ENCODE data around the gene SUGT1.
"Not testable (repeated sequence)": the region's sequence is repeated elsewhere in the genome, so short reads cannot be mapped to it uniquely, and the experiment has no call there.

Gene SUGT1

DNA sequence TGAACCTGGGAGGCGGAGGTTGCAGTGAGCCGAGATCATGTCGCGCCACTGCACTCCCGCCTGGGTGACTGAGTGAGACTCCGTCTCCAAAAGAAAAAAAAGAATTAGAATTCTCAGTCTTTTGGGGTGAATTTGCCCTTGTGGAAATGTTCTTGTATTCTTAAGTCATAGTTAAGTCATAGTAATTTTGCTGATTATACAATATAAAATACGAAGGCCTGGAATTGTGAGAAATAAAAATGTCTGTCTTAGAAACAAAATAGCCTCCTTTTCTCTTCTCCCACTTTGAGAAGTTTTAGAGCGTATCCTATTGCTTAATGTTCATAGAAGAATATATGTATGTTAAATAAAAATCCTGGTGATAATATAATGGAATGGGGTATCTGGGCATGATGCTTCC, 18.1 kb downstream of the SUGT1 start:
- no peak for DNase-seq

DNA sequence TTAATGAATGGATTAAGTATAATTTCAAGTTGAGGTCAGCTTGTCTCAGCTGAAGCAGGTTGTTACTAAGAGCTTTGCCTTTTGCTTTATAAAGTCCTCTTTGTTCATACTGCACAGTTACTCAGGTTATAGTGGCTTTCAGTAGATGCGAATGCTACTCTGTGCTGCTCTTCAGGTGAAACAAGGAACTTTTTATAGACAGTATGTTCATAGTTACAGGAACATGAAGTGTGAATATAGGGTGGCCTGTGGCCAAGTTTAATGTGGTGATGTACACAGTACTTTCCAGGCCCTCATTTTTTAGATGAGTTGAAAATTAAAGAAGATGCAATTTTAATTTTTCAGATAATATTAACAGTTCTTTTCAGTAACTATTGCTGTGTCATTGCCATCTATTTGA, 20.8 kb downstream of the SUGT1 start:
- no peak for DNase-seq

DNA sequence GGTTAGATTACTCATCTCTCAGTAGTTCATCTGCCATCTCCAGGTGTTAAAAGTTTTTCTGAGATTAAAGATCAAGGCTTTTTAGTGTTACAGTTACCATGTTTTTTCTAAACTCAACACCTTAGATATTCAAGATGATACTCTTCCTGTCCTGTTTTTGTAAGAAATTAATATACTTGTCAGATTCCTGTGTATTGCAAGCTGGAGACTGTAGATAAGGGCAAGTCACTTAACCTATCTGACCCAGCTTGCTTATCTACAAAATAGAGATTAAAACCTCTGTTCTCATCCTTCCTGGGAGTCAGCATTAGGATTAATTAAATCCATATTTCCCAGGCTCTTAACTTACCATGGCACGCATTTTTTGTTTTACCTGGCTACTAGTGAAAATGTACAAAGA, 25.2 kb downstream of the SUGT1 start:
- no peak for DNase-seq

DNA sequence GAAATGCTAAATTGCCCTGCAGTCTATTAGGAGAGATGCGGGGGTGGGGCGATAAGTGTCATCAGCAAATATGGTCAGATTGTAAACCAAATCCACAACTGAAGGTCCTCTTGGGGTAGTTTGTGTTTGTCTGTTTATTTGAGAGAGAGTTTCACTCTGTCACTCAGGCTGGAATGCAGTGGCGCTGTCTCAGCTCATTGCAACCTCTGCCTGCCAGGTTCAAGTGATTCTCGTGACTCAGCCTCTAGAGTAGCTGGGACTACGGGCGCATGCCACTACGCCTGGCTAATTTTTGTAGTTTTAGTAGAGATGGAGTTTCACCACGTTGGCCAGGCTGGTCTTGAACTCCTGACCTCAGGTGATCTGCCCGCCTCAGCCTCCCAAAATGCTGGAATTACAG, 33.2 kb downstream of the SUGT1 start:
- not testable (repeated sequence) for DNase-seq

DNA sequence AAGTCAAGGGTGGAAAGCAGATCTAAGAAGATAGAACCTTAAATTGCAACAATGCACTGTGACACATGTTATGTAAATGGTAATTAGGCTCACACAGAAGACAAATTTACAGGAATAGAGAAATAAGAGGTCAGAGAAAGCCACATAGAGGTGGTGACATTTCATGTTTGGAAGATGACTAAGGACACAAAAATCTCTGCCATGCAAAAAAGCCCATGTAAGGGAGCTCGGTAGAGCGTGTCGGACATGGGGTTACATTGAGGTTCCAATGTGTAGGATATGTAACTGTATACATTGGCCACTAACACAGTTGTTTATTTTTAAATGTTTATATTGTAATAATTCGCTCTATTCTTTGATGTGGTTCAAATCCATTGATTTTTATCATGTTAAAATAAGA, 33.7 kb downstream of the SUGT1 start:
- DNase-seq, result no peak

DNA sequence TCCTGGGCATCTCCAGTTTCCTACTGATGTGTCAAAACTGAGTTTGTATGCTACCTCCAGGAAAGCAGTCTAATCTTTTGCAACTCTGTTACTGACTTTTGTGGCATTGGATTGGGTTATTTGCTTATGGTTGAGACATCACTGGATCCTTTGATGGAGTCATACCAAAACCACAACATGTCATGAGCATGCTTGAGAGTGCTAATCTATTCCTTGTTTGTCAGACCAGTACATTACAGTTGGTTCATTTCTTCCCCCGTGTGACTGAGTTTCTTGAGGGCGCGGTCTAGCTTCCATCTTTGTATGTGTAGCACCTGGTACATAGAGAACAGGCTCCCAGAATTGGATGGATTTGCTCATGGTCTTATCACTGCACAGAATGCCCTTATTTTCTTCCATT, 43.2 kb downstream of the SUGT1 start:
- DNase-seq, result no peak

DNA sequence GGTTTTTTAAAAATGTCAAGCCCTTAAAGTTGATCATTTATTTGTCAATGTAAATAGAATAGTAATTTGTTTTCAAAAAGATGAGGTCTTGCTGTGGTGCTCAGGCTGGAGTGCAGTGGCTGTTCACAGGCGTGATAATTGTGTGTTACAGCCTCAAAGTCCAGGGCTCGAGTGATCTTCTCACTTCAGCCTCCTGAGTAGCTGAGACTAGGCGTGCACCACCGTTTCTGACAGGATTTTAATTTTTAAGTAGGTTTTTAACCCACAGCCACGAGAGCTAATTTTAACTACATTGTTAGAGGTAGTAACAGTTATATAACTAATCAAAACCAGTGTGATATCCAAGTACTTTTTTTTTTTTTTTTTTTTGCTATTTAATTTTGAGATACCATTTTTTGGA, 43.9 kb downstream of the SUGT1 start:
- DNase-seq, result no peak

DNA sequence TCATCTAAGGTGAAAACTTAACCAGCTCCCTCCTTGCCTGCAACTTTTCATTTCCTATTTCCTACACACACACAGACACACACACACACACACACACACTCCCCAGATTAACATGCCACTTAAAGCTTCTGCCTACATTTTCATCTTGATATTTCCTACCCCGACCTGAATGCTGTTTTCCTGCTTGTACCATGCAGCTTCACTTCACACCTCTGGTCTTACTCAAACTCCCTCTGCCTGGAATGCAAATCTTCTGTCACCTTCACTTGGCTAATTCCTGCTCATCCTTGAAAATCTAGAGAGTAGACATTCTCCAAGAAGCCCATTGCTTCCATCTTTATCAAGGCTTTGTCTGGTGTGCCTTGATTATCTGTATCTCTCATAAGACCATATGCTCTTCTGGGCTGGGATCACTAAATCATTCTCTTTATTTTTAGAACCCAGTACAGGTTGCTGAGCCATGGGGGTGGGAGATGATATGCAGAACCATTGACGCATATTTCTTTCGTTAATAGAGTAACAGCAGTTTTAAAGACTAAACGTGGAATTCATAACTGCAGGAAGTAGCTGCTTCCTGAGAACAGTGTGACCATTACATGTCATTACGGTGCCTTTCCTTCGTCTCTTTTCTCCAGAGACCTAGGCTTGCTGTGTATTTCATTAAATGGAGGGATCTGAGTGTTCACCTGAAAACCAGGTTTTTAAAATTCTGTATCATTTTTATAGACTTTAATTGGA, 49.3 kb downstream of the SUGT1 start:
- DNase-seq, result no peak

DNA sequence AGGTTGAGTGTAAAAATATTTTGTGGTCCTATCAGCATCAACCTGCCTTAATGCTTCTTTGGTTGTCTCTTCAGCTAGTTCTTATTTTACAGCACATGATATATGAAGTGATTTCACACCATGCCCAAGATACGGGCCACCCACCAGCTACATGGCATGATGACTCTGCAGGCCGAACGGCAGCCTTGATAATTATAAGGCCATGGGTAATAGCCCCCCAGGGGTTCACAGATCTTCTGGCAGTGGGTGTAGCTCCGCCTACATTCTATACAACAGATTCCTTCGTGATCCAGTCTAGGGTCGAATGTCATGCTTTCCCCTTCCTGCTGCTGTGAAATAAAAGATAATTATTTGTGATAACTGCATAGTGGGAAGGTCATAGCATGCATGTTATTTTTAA, 50.8 kb downstream of the SUGT1 start:
- DNase-seq, result no peak

DNA sequence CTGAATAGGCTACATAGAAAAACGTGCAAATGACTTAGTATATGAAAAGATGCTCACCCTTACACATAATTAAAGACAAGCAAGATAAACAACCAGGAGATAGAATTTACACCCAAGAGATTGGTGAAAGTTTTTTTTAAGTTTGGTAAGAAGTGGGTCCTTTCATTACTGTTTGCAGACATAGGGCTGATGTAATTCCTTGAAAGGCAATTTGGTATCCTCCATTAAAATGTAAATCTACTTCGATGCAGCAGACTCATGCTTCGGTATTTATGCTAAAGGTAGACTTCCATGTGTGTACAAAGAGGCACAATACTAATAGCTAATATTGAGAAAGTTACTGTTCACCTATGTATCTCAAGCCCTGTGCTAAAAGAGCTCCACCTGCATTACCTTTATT, 53.4 kb downstream of the SUGT1 start:
- DNase-seq, result no peak

DNA sequence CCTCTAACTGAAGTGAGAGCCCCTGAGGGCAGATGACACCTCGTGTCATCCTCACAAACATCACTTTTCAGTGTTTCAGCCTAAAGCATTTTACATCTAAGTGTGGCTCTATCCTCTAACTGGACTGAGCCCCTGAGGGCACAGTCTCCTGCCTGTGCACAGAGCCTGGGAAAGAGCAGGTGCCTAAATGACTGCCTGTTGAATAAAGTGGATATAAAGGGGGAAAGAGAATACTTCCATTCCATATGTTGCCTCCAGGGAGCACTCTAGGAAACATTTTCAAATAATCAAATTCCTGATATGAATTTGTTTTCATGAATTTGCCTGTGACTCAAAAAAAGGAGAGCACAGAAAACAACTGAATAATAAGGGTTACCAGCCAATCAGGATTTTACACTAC, 54.7 kb downstream of the SUGT1 start:
- no peak for DNase-seq

DNA sequence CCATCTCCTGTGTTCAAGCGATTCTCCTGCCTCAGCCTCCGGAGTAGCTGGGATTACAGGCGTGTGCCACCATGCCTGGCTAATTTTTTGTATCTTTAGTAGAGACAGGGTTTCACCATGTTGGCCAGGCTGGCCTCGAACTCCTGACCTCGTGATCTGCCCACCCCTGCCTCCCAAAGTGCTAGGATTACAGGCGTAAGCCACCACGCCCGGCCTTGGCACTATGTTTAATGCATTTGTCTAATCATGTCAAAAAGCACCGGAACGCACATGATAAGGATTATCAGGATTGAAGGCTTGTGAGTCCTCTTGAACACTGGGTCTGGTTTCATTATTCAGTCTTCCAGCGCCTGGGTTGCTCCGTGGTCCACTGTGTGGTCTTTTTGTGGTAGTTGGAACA, 55.6 kb downstream of the SUGT1 start:
- not testable (repeated sequence) for DNase-seq

DNA sequence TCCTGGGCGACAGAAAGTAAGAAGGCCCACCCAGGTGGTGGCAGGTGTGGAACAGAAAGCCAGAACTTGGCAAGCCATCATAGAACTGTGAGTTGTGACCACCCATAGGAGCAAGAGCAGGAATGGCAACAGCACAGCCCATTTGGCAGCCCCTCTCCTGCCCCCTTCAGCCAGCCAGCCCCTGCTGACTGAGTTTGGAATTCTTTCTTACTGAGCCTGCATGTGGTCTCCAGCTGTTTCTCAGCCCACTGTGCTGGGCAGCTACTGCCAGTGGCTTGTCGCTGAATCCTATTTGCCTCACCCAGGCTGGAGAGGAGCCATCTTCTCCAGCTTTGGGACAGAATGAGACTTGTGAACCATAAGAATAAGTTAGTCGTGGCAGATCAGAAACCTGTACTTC, 58.6 kb downstream of the SUGT1 start:
- DNase-seq, result no peak

DNA sequence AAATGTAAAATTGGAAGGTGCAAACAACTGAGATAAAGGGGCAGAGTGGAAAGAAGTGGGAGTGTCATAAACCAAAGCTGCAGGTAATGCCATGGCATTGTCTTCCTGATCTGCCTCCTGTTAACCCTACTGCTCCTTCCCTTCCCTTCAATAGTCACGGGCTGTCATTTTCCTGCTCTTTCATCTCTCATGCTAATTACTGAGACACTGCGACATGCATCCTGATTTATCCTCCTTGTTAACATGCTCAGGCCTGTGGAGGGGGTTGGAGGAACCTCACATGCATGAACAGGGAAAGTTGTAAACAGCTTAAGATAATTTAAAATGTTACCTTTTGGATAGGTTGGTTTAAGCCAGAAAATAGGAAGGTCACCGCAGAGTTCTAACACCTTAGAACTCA, 59.7 kb downstream of the SUGT1 start:
- no peak for DNase-seq

DNA sequence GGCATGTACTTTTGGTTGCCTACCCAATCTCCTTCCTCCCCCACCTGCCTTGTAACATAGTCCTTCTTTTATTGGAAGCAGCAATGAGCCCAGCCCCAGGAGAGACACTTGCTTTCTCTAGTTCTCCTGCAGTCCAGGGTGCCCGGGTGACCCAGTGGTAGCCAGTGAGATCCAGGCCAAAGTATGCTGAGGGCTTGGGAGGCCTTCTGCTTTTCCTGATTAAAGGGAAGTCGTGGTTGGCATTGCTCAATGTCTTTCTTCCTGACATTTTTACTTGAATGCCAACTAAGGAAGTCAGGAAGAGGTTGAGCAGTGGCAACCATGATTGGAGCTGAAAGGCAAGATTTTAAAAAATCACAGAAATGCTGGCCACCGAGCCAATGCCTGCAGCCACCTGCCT, 61.3 kb downstream of the SUGT1 start:
- DNase-seq, result no peak

DNA sequence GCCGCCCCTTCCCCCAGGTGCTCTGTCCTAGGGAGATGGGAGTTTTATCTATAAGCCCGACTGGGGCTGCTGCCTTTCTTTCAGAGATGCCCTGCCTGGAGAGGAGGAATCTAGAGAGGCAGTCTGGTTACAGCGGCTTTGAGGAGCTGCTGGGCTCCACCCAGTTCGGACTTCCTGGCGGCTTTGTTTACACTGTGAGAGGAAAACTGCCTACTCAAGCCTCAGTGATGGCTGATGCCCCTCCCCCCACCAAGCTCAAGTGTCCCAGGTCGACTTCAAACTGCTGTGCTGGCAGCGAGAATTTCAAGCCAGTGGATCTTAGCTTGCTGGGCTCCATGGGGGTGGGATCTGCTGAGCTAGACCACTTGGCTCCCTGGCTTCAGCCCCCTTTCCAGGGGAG, 68.3 kb downstream of the SUGT1 start:
- DNase-seq, result not testable (repeated sequence)

DNA sequence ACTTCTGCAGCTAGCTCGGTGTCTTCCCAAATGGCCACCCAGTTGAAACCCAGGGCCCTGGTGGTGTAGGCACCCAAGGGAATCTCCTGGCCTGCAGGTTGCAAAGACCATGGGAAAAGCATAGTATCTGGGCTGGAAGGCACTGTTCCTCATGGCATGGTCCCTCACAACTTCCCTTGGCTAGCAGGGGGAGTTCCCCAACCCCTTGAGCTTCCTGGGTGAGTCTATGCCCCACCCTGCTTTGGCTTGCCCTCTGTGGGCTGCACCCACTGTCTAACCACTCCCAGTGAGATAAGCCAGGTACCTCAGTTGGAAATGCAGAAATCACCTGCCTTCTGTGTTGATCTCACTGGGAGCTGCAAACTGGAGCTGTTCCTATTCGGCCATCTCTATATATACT, 68.7 kb downstream of the SUGT1 start:
- not testable (repeated sequence) for DNase-seq

DNA sequence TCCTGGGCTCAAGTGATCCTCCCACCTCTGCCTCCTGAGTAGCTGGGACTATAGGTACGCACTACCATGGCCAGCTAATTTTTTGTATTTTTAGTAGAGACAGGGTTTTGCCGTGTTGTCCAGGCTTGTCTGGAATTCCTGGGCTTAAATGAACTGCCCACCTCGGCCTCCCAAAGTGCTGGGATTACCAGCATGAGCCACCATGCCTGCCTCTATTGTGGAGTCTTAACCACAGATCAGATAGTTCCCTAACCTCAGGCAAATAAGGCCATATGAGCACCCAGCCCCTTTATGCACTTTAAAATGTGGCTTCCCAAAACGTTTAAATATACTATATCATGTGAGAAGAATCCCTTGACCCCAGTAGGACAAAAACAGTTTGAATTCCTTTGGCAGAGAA, 70.5 kb downstream of the SUGT1 start:
- no peak for DNase-seq

DNA sequence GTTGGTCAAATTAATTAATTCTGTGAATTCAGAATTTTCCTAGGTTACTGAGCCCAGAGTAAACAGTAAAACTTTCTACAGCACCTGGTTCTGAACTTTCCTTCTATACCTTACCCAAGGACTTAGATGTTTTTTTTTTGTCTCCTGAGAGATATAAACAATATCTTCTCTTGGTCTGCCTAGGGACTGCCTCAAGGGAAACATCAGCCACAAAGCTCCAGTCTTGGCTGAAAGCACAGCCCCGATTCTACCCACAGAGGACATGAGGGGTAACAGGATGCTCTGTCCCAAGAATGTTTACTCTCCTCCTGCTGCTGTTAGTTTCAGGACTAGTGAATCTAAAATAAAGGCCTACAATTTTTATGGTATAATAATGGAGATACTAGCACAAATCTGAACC, 72.7 kb downstream of the SUGT1 start:
- no peak for DNase-seq

DNA sequence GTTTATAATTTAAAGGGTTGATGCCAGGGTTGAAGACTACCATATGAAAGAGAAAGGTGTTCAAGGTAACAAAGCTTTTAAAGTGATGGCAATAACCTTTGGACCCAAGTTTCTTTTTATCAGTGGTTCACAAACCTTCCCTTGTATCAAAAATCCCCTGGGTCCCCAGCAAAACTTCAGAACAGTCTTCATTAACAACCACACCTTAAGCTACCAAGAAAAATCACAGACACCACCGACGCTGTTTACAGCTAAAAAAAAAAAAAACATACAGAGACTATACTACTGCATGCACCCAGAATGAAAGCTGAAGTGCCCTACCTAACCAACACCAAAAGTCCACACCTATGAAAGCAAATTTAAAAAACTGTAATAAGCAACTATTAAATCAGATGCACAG, 73.6 kb downstream of the SUGT1 start:
- no peak for DNase-seq

DNA sequence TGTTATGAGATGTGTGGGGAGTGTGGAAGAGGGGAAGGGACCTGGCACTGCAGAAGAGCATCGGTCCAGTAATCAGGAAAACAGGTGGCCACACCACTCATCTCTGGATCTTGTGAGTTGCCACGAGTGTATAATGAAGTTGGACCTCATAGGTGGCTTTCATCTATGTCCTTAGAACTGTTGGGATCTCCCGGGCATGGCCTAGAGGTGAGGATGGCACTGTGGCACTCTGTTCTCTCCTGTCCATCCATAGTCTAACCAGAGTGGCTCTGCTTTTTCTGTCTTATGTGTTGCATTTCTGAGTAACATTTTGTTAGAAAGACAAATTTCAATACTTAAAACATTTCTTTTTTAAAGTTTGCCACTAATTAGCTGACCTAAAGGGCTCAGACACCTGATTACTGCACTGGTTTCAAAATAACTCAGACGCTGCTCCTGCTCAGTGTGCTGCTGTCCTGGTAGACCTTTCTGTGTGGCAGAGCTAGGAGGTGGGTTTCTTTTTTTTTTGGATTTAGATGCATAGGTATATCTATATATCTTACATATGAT, 81.5 kb downstream of the SUGT1 start:
- no peak for DNase-seq

DNA sequence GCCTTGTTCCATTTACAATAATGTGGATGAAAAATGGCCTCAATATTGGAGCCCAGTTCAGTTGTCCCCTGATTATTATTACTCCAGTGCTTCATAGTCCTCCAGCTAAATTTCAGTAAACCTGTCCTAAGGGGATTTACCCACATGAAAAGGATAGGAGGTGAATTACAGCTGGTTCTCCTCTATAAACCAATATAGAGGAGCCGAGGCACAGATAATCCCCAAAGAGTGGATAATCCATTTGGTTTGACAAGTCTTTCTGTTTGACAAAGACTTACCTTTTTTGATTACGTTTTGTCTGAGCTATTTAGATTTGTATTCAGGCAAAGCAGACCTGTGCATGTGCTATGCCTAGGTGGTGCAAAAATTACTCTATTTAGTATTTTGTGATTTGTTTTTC, 84.3 kb downstream of the SUGT1 start:
- DNase-seq, result no peak

DNA sequence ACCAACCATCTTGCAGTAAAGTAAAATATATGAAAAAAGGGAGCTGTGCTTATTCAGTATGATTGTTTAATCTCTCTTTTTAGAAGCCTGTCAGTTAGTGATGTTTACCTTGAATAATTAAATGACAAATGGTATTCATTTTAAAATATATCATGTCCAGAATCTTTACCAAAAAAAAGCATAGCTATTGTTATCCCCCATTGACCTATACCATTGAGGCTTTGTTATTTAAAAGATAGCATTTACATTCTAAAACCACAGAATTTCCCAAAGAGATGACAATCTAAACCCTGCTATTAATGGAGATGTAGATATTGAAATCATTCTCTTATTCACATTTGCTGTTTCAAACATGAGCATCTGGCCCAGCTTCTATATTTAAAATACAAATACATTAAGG, 84.8 kb downstream of the SUGT1 start:
- no peak for DNase-seq

DNA sequence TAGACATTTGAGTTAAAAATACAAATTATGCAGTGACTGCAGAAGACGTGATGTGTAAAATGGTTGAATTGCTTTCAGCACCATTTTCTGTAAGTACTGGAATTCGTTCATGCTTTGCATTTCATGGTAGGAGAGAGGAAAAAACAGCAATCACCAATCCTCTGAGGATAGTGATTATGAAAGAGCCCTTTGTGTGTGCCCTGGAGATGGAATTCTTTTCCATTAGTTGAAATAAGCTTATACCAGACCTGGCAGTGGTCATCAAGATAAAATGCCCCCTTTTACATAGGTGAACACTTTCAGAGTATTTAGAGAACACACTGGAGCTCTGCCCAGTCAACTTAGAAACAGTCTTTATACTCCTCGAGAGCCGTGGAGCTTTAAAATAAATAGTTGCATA, 85.3 kb downstream of the SUGT1 start:
- no peak for DNase-seq

DNA sequence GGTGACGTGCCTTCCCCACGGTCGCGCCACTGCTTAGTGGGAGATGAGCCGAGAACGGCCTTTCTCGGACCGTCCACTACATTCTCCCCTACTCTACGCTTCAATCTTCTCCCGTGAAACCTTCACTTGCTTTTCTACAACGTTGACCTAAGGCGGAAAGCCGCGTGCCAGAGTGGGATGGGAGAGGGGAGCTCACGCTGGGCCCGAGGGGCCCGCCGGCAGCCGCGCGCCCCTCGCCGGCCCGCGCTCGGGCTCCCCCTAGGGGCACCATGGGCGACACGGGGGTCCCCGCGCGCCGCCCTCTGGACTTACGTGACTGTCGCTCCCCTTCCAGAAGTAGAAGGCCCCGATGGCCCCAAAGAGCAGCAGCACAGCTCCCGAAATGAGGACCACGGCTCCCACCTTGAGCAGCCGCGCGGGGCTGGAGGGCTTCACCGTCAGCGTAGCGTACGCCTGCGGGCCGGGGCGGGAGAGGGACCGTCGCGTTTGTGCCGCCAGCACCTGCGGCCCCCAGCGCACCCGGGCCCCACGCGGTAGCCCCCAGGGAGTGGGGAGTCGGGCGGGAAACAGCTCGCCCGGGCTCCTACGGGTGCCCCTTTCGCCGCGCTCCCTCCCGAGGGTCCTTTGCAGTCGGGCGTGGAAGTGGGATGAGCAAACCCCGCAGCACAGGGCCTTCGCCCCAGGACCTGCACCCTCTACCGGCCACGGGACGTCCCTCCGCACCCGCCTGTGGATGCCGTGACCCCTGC, 86.3 kb downstream of the SUGT1 start:
- DNase-seq, result no peak
